Measurements from ENCODE around the gene GIGYF1. TPM values are rescaled to one million over a fixed set of nuclear protein-coding genes. Genes with fewer than 3 reads are reported as not detected.
"Not testable (repeated sequence)": the region's sequence is repeated elsewhere in the genome, so short reads cannot be mapped to it uniquely, and the experiment has no call there.

Gene GIGYF1
- total RNA-seq, 4 donors from 2014 or later, result 8.0 to 24.2 (median 13.8) TPM

GRCh38 chr7:100667331-100668068 lies 26.6 kb downstream of the GIGYF1 start:
- Histone ChIP-seq H3K27ac (no peak overlapping the region), H3K9me3 (no peaks in the 10 kb centered on the region), H3K27me3 (no peaks in the 10 kb centered on the region), H3K4me1 (peaks cover 0 to 2% (median 0%) of the 10 kb centered on the region in 3 donors), H3K36me3 (no peaks in the 10 kb centered on the region), H3K4me3 (no peak overlapping the region)
- DNase-seq, result no peak
- TF ChIP-seq CTCF (IDR thresholded peaks at IDR 0.05) (no peak), POLR2A (IDR thresholded peaks at IDR 0.05) (no peak)
- 65 to 69% methylated on average over 14 to 16 of the region's 16 CpGs for WGBS, 2 donors
- intact Hi-C loops (cut with DNase I), result no loop called here

- no peak for TF ChIP-seq POLR2A (IDR thresholded peaks at IDR 0.05)
- no peak for TF ChIP-seq CTCF (IDR thresholded peaks at IDR 0.05)
- DNase-seq, result no peak
- Histone ChIP-seq H3K4me3 (no peak overlapping the region), H3K9me3 (no peaks in the 10 kb centered on the region), H3K36me3 (no peaks in the 10 kb centered on the region), H3K4me1 (peaks cover 0 to 5% (median 0%) of the 10 kb centered on the region in 3 donors), H3K27me3 (no peaks in the 10 kb centered on the region), H3K27ac (no peak overlapping the region)
- 91 to 95% methylated on average over 5 of the region's 5 CpGs for WGBS, 2 donors
- intact Hi-C loops (cut with DNase I), result no loop called here
Observed at GRCh38 chr7:100665168-100665726, 28.8 kb downstream of the GIGYF1 start.

- H3K27me3 ChIP-seq, result peaks cover 0 to 19% (median 0%) of the 10 kb centered on the region in 4 donors
- DNase-seq; H3K36me3 ChIP-seq; H3K4me3 ChIP-seq; H3K27ac ChIP-seq; intact Hi-C loops (cut with DNase I); H3K9me3 ChIP-seq: not testable (repeated sequence)
- 54 to 65% methylated on average over 10 to 12 of the region's 12 CpGs for WGBS, 2 donors
- peaks cover 0 to 12% (median 8%) of the 10 kb centered on the region in 3 donors for H3K4me1 ChIP-seq
Observed at GRCh38 chr7:100662194-100662776, 31.8 kb downstream of the GIGYF1 start.

- H3K27me3 ChIP-seq, result peaks cover 0 to 72% (median 19%) of the 10 kb centered on the region in 4 donors
Observed at GRCh38 chr7:100655908-100656674, 38.0 kb downstream of the GIGYF1 start, which contains the start of gene ACTL6B. Gene ACTL6B (minus strand): TSS chr7:100656448. CDS start chr7:100656354, 94 bp downstream.

More at GRCh38 chr7:100655908-100656674, 38.0 kb downstream of the GIGYF1 start, which contains the start of gene ACTL6B:
- Histone ChIP-seq H3K27ac (no peak within 1 kb of the TSS), H3K36me3 (no peaks in the 10 kb centered on the region), H3K9me3 (peaks cover 0 to 6% (median 0%) of the 10 kb centered on the region in 3 donors), H3K4me1 (peaks cover 0 to 14% (median 8%) of the 10 kb centered on the region in 3 donors), H3K4me3 (no peak within 1 kb of the TSS)
- intact Hi-C loops (cut with DNase I), result no loop called here
- TF ChIP-seq CTCF (IDR thresholded peaks at IDR 0.05), result no peak
- TF ChIP-seq POLR2A (IDR thresholded peaks at IDR 0.05), result no peak
- DNase-seq, result no peak
- 16 to 21% methylated on average over 11 to 14 of the region's 63 CpGs for WGBS, 2 donors

All from esophagus squamous epithelium (tissue), 5 donors.